Activated CD4-positive, alpha-beta T cell treated with anti-CD3 and anti-CD28 coated beads, Interleukin-2, Interleukin-6, amounts not matched to agents 100 ng/mL and 50 ng/mL, durations not matched to agents 16 hours and 8 hours (primary cell): Measurements from ENCODE around the gene CREB3L2.
"Not testable (repeated sequence)": the region's sequence is repeated elsewhere in the genome, so short reads cannot be mapped to it uniquely, and the experiment has no call there.

Source experiments
- DNase-seq: peaks from one replicate; pipeline ENCODE4 v3.0.0-alpha.2; 2020

The CREB3L2 gene

GRCh38 chr7:137867289-137867688, 134.6 kb downstream of the CREB3L2 start:
- no peak for DNase-seq

- DNase-seq = no peak
Measured at GRCh38 chr7:137865764-137866163, 136.1 kb downstream of the CREB3L2 start.

- no peak for DNase-seq
Measured at GRCh38 chr7:137862964-137863363, 138.9 kb downstream of the CREB3L2 start.

- DNase-seq = no peak
Measured at GRCh38 chr7:137862358-137862757, 139.5 kb downstream of the CREB3L2 start.

GRCh38 chr7:137860542-137860941, 141.3 kb downstream of the CREB3L2 start:
- no peak for DNase-seq

- no peak for DNase-seq
Measured at GRCh38 chr7:137853053-137853452, 148.8 kb downstream of the CREB3L2 start.

- no peak for DNase-seq
Measured at GRCh38 chr7:137852108-137852507, 149.8 kb downstream of the CREB3L2 start.

- DNase-seq = no peak
Measured at GRCh38 chr7:137850972-137851945, 150.6 kb downstream of the CREB3L2 start.

- DNase-seq = no peak
Measured at GRCh38 chr7:137850571-137850970, 151.3 kb downstream of the CREB3L2 start.

GRCh38 chr7:137848095-137848494, 153.8 kb downstream of the CREB3L2 start:
- no peak for DNase-seq

- DNase-seq = peak; percentile 16
Measured at GRCh38 chr7:137847568-137848050, 154.3 kb downstream of the CREB3L2 start.

- DNase-seq = peak; percentile 60
Measured at GRCh38 chr7:137846827-137847567, 154.9 kb downstream of the CREB3L2 start, which contains the start of gene DGKI. DGKI (minus strand) TSS chr7:137846974.

- DNase-seq = no peak
Measured at GRCh38 chr7:137846549-137846826, 155.4 kb downstream of the CREB3L2 start.

- DNase-seq = no peak
Measured at GRCh38 chr7:137844677-137845425, 157.0 kb downstream of the CREB3L2 start.

- DNase-seq = no peak
Measured at GRCh38 chr7:137839903-137840779, 161.7 kb downstream of the CREB3L2 start.

- no peak for DNase-seq
Measured at GRCh38 chr7:137838706-137839315, 163.1 kb downstream of the CREB3L2 start.

GRCh38 chr7:137836541-137836940, 165.3 kb downstream of the CREB3L2 start:
- no peak for DNase-seq

- DNase-seq = no peak
Measured at GRCh38 chr7:137836113-137836509, 165.8 kb downstream of the CREB3L2 start.

- no peak for DNase-seq
Measured at GRCh38 chr7:137835486-137836112, 166.3 kb downstream of the CREB3L2 start.

GRCh38 chr7:137834552-137834951, 167.3 kb downstream of the CREB3L2 start:
- no peak for DNase-seq

GRCh38 chr7:137832990-137833389, 168.9 kb downstream of the CREB3L2 start:
- DNase-seq = not testable (repeated sequence)
